Measurements from ENCODE around the gene SCGB1A1.

DNA sequence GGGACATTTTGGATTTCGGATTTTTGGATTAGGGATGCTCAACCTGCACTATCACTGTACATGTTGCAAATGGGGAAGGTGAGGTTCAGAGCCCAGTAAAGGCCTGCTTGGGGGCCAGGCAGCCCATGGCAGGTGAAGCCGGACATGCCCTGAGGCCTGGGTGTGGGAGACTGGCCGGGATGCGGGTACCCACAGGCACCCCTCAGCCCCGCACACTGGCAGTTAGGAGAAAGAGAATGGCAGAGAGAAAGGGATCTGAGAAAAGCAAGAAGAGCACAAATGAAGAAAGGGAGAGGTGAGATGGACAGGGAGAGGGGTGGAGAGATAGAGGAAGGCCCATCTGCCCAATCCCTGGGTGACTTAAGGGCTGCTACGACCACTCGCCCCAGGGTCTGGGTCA, 52.8 kb downstream of the SCGB1A1 start:
- TF ChIP-seq, protein P1, sequence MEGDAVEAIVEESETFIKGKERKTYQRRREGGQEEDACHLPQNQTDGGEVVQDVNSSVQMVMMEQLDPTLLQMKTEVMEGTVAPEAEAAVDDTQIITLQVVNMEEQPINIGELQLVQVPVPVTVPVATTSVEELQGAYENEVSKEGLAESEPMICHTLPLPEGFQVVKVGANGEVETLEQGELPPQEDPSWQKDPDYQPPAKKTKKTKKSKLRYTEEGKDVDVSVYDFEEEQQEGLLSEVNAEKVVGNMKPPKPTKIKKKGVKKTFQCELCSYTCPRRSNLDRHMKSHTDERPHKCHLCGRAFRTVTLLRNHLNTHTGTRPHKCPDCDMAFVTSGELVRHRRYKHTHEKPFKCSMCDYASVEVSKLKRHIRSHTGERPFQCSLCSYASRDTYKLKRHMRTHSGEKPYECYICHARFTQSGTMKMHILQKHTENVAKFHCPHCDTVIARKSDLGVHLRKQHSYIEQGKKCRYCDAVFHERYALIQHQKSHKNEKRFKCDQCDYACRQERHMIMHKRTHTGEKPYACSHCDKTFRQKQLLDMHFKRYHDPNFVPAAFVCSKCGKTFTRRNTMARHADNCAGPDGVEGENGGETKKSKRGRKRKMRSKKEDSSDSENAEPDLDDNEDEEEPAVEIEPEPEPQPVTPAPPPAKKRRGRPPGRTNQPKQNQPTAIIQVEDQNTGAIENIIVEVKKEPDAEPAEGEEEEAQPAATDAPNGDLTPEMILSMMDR (IDR thresholded peaks at IDR 0.05): no peak
- no peak for TF ChIP-seq POLR2A (IDR thresholded peaks at IDR 0.05)
